Mucosa of rectum (tissue), 2 donors: Measurements from ENCODE around the gene KIF6.
A peak's percentile ranks its signal among the peaks of the same experiment; 100 is the strongest.

Experiments used
- H3K27ac ChIP-seq, 2 donors: one replicate each; pipeline ENCODE4 v1.7.0; 2013; ENCODE audit warnings: inconsistent platforms in 2 of 2, low read depth in 2 of 2, low read length in 2 of 2
- H3K27me3 ChIP-seq, 2 donors: one replicate each; pipeline ENCODE4 v1.7.0; 2013; ENCODE audit warnings: low read length in 2 of 2; ENCODE audit not compliant: control insufficient read depth in 2 of 2, insufficient read depth in 2 of 2
- H3K36me3 ChIP-seq, 2 donors: one replicate each; pipeline ENCODE4 v1.7.0; 2013; ENCODE audit warnings: low read length in 2 of 2; ENCODE audit not compliant: control insufficient read depth in 2 of 2, insufficient read depth in 2 of 2
- H3K4me1 ChIP-seq, 2 donors: one replicate each; pipeline ENCODE4 v1.7.0; 2013; ENCODE audit warnings: low read length in 2 of 2, mild to moderate bottlenecking in 1 of 2; ENCODE audit not compliant: control insufficient read depth in 2 of 2, insufficient read depth in 2 of 2
- H3K4me3 ChIP-seq, 2 donors: one replicate each; pipeline ENCODE4 v1.7.0; 2013; ENCODE audit warnings: low read length in 2 of 2
- H3K9ac ChIP-seq, 2 donors: one replicate each; pipeline ENCODE4 v1.7.0; 2013; ENCODE audit warnings: low read length in 2 of 2, low read depth in 1 of 2, mild to moderate bottlenecking in 1 of 2
- H3K9me3 ChIP-seq, 2 donors: one replicate each; pipeline ENCODE4 v1.7.0; 2013; ENCODE audit warnings: low read length in 2 of 2; ENCODE audit not compliant: control insufficient read depth in 2 of 2
- donor health status: healthy.
- donor health status: Normal muscosa, but diverticular disease.

Gene KIF6

GRCh38 chr6:39322306-39322850 is 402.8 kb downstream of the KIF6 start, which contains the start of gene KCNK16:
Gene KCNK16, minus strand, starts transcription at chr6:39322702. Its CDS starts 162 bp downstream, at chr6:39322540.
- Histone ChIP-seq H3K4me3 (no peak within 1 kb of the TSS), H3K9ac (no peak within 1 kb of the TSS), H3K36me3 (no peaks in the 10 kb centered on the region)

GRCh38 chr6:39321761-39322160 is 403.4 kb downstream of the KIF6 start:
- H3K36me3 ChIP-seq: no peaks in the 10 kb centered on the region
- H3K27ac ChIP-seq: no peak overlapping the region
- H3K9ac ChIP-seq: no peak overlapping the region
- no peak overlapping the region for H3K4me3 ChIP-seq
- no peaks in the 10 kb centered on the region for H3K9me3 ChIP-seq
- no peaks in the 10 kb centered on the region for H3K4me1 ChIP-seq
- H3K27me3 ChIP-seq: peaks cover 0 to 7% of the 10 kb centered on the region in 2 donors

More at GRCh38 chr6:39322306-39322850, 402.8 kb downstream of the KIF6 start, which contains the start of gene KCNK16:
- Histone ChIP-seq H3K27ac (no peak within 1 kb of the TSS), H3K27me3 (peaks cover 0 to 7% of the 10 kb centered on the region in 2 donors), H3K9me3 (no peaks in the 10 kb centered on the region), H3K4me1 (no peaks in the 10 kb centered on the region)

- no peaks in the 10 kb centered on the region for H3K9me3 ChIP-seq
- H3K9ac ChIP-seq: no peak overlapping the region
- H3K27me3 ChIP-seq: peaks cover 2% of the 10 kb centered on the region in 2 donors
- no peaks in the 10 kb centered on the region for H3K36me3 ChIP-seq
- no peaks in the 10 kb centered on the region for H3K4me1 ChIP-seq
- no peak overlapping the region for H3K4me3 ChIP-seq
- no peak overlapping the region for H3K27ac ChIP-seq
Observed at GRCh38 chr6:39320363-39320984, 404.7 kb downstream of the KIF6 start.

GRCh38 chr6:39319621-39320362 is 405.4 kb downstream of the KIF6 start:
- Histone ChIP-seq H3K27ac (no peak overlapping the region), H3K9ac (no peak overlapping the region), H3K36me3 (no peaks in the 10 kb centered on the region), H3K4me1 (no peaks in the 10 kb centered on the region), H3K27me3 (peaks cover 2 to 7% of the 10 kb centered on the region in 2 donors), H3K9me3 (no peaks in the 10 kb centered on the region), H3K4me3 (no peak overlapping the region)

- H3K9me3 ChIP-seq: no peaks in the 10 kb centered on the region
- no peak overlapping the region for H3K4me3 ChIP-seq
- H3K4me1 ChIP-seq: peaks cover 0 to 7% of the 10 kb centered on the region in 2 donors
- no peaks in the 10 kb centered on the region for H3K36me3 ChIP-seq
- H3K9ac ChIP-seq: no peak overlapping the region
- peaks cover 16 to 28% of the 10 kb centered on the region in 2 donors for H3K27me3 ChIP-seq
- no peak overlapping the region for H3K27ac ChIP-seq
Observed at GRCh38 chr6:39317256-39317655, 408.0 kb downstream of the KIF6 start.

GRCh38 chr6:39314273-39314795 is 410.9 kb downstream of the KIF6 start, which contains the start of gene KCNK17:
Gene KCNK17, minus strand, starts transcription at chr6:39314419. Its CDS starts 99 bp downstream, at chr6:39314320.
- no peaks in the 10 kb centered on the region for H3K36me3 ChIP-seq
- H3K27me3 ChIP-seq: peaks cover 29% of the 10 kb centered on the region in 2 donors
- H3K9ac ChIP-seq: no peak within 1 kb of the TSS
- no peak within 1 kb of the TSS for H3K4me3 ChIP-seq
- no peaks in the 10 kb centered on the region for H3K9me3 ChIP-seq
- peaks cover 0 to 7% of the 10 kb centered on the region in 2 donors for H3K4me1 ChIP-seq
- no peak within 1 kb of the TSS for H3K27ac ChIP-seq

GRCh38 chr6:39313526-39314272 is 411.5 kb downstream of the KIF6 start:
- peaks cover 29% of the 10 kb centered on the region in 2 donors for H3K27me3 ChIP-seq
- H3K9ac ChIP-seq: no peak overlapping the region

GRCh38 chr6:39312912-39313525 is 412.2 kb downstream of the KIF6 start:
- peaks cover 29% of the 10 kb centered on the region in 2 donors for H3K27me3 ChIP-seq
- H3K4me3 ChIP-seq: peak overlapping the region in 1 of 2 donors; percentile 17
- no peak overlapping the region for H3K27ac ChIP-seq

More at GRCh38 chr6:39313526-39314272, 411.5 kb downstream of the KIF6 start:
- H3K4me1 ChIP-seq: peaks cover 0 to 7% of the 10 kb centered on the region in 2 donors
- H3K27ac ChIP-seq: no peak overlapping the region
- no peaks in the 10 kb centered on the region for H3K36me3 ChIP-seq
- H3K9me3 ChIP-seq: no peaks in the 10 kb centered on the region
- no peak overlapping the region for H3K4me3 ChIP-seq

GRCh38 chr6:39310542-39310941 is 414.7 kb downstream of the KIF6 start:
- H3K4me1 ChIP-seq: peaks cover 0 to 7% of the 10 kb centered on the region in 2 donors
- H3K9ac ChIP-seq: no peak overlapping the region
- H3K36me3 ChIP-seq: no peaks in the 10 kb centered on the region
- no peak overlapping the region for H3K4me3 ChIP-seq
- peaks cover 28 to 29% of the 10 kb centered on the region in 2 donors for H3K27me3 ChIP-seq
- H3K9me3 ChIP-seq: no peaks in the 10 kb centered on the region
- no peak overlapping the region for H3K27ac ChIP-seq

More at GRCh38 chr6:39312912-39313525, 412.2 kb downstream of the KIF6 start:
- peaks cover 0 to 7% of the 10 kb centered on the region in 2 donors for H3K4me1 ChIP-seq
- H3K9ac ChIP-seq: no peak overlapping the region
- no peaks in the 10 kb centered on the region for H3K9me3 ChIP-seq
- H3K36me3 ChIP-seq: no peaks in the 10 kb centered on the region
